ENCODE measurements around the gene CKB.

CKB gene

DNA sequence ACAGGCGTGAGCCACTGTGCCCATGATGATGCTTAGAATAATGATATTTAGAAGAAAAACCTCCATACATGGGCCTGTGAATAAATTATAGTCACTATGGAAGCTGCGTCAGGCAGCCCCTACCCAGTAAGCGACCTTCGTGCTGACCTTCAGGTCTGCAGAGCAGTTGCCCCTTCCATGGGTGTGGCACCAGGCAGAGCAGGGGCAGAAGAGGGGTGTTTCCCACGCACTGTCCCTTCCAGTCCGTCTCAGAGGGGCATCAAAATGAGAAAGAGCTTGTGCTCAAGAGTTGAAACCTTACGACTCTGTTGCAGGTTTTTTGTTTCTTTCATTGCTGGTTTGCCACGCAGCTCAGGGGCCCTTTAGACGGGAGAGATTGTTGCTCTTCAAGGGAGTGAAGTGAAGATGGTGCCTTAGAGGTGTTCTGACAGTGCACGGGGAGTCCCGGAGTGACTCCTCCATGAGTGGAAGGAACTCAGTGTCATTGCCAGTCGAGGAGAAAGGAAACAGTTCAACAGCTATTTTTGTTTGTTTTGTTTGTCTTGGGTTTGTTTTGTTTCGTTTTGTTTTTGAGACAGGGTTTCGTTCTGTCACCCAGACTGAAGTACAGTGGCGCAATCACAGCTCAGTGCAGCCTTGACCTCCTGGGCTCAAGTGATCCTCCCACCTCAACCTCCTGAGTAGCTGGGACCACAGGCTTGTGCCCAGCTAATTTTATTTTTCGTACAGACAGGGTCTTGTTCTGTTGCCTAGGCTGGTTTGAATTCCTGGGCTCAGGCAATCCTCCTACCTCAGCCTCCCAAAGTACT is 13.9 kb downstream of the CKB start:
- H3K4me3 ChIP-seq (ENCODE audit: low read depth, low read length): no peak overlapping the region
- no peak for TF ChIP-seq CTCF (IDR thresholded peaks at IDR 0.05; ENCODE audit: low read depth, low read length)
- DNase-seq (ENCODE audit: low read depth, low spot score): no peak
- in situ Hi-C loops (cut with HindIII; ENCODE audit: low sequenced_read_pairs): no loop called here

DNA sequence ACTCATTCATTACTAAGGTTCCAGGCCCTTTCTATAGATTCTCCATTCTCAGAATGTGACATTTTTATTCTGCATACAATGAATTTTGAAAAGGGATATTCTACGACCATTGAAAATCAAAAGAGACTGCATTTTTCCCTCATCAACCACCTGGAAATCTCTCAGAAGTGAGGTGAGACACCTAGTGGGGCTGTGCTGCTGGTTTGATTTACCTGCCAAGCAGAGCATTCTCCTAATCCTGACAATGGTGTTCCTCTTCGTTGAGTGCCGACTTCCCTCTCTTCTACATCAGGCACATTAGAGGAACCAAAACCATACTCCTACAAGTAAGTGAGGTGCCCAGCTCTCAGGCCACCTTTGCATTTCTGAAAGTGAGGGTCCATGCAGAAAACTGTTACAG is 14.9 kb downstream of the CKB start:
- in situ Hi-C loops (cut with HindIII; ENCODE audit: low sequenced_read_pairs): no loop called here
- DNase-seq (ENCODE audit: low read depth, low spot score): no peak
- TF ChIP-seq CTCF (IDR thresholded peaks at IDR 0.05; ENCODE audit: low read depth, low read length): no peak
- no peak overlapping the region for H3K4me3 ChIP-seq (ENCODE audit: low read depth, low read length)

DNA sequence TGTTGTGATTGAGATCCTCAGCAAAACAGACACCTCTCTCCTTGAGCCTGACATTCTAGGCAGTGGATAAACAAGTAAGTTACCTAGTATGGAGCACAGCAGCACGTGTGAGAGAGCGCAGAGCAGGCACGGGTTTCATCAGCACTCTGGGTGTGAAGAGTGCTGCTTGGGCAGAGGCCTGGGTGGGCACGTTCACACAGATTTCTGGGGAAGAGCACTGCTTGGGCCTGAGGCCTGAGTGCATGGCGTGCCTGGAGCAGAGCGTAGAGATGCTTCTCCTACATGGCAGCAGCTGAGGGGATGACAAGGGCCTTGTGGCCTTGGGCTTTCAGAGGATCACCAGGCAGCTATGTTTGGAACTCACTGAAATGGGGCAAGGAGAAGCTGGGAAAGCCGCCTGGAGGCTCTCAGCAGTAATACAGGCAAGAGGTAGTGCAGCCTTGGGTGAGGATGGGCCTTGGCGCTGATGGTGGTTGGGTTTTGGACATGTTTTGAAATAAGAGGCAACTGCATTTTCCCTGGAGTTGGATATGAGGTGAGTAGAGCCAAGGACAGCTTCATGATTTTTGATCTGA is 17.6 kb downstream of the CKB start:
- DNase-seq (ENCODE audit: low read depth, low spot score): no peak
- in situ Hi-C loops (cut with HindIII; ENCODE audit: low sequenced_read_pairs): no loop called here

GRCh38 chr14:103503296-103503695 is 19.3 kb downstream of the CKB start:
- no peak overlapping the region for H3K4me3 ChIP-seq (ENCODE audit: low read depth, low read length)
- no peak for DNase-seq (ENCODE audit: low read depth, low spot score)
- in situ Hi-C loops (cut with HindIII; ENCODE audit: low sequenced_read_pairs): no loop called here
- TF ChIP-seq CTCF (IDR thresholded peaks at IDR 0.05; ENCODE audit: low read depth, low read length): no peak

More for the DNA sequence above, 17.6 kb downstream of the CKB start:
- H3K4me3 ChIP-seq (ENCODE audit: low read depth, low read length): no peak overlapping the region
- TF ChIP-seq CTCF (IDR thresholded peaks at IDR 0.05; ENCODE audit: low read depth, low read length): no peak

DNA sequence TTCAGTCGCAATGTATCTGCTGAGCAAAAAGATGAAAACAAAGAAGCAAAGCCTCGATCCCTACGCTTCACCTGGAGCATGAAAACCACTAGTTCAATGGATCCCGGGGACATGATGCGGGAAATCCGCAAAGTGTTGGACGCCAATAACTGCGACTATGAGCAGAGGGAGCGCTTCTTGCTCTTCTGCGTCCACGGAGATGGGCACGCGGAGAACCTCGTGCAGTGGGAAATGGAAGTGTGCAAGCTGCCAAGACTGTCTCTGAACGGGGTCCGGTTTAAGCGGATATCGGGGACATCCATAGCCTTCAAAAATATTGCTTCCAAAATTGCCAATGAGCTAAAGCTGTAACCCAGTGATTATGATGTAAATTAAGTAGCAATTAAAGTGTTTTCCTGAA is 19.8 kb downstream of the CKB start:
- no peak for DNase-seq (ENCODE audit: low read depth, low spot score)
- in situ Hi-C loops (cut with HindIII; ENCODE audit: low sequenced_read_pairs): no loop called here
- TF ChIP-seq CTCF (IDR thresholded peaks at IDR 0.05; ENCODE audit: low read depth, low read length): no peak
- no peak overlapping the region for H3K4me3 ChIP-seq (ENCODE audit: low read depth, low read length)

DNA sequence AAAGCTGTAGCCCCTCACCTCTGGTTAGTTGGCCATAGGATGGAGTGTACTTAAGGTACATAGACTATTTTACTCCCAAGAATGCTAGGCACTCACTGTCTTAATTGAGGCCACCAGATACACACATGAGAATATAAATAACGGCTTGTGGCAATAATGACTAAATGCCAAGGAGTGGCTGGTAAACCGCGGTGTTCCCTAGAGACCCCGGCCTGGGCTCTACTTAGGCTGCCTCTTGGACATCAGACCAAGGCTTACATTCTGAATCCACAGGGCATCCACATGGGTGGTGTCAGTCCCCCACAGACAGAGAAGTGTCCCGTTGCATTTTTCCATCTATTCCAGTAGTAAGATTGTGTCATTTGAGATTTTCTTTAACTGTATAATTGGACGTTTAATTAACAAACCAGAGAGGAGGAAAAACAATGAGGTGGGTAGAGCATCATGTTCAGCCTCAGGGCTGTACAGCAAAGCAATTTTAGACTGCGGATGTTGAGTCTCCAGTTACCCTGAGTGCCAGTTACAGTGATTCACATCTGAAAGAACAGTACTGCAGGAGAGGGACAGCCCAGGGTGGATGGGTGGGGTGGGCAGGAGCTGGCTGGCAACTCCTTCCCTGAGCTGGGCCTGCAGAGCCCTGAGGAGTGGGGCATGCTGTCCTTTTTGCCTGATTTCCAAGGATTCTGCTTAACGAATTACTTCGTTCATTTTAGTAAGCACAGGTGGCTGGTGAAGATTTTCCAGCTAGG is 20.5 kb downstream of the CKB start:
- no peak for DNase-seq (ENCODE audit: low read depth, low spot score)
- in situ Hi-C loops (cut with HindIII; ENCODE audit: low sequenced_read_pairs): no loop called here
- TF ChIP-seq CTCF (IDR thresholded peaks at IDR 0.05; ENCODE audit: low read depth, low read length): no peak

More for the DNA sequence above, 20.5 kb downstream of the CKB start:
- no peak overlapping the region for H3K4me3 ChIP-seq (ENCODE audit: low read depth, low read length)

Data from astrocyte of the spinal cord (primary cell).